ENCODE measurements around the gene ATXN2.

The ATXN2 gene

GRCh38 chr12:111425655-111426054 is 173.5 kb downstream of the ATXN2 start:
- DNase-seq (ENCODE audit: insufficient read length, low spot score) (no peak), FAIRE-seq (no peak)
- TF ChIP-seq CTCF (IDR thresholded peaks at IDR 0.05; ENCODE audit: insufficient read depth, missing control alignments) = no peak

GRCh38 chr12:111424793-111425251 is 174.3 kb downstream of the ATXN2 start:
- FAIRE-seq (no peak), DNase-seq (ENCODE audit: insufficient read length, low spot score) (no peak)
- no peak for TF ChIP-seq CTCF (IDR thresholded peaks at IDR 0.05; ENCODE audit: insufficient read depth, missing control alignments)

- no peak for DNase-seq (ENCODE audit: insufficient read length, low spot score)
- no peak for FAIRE-seq
- no peak for TF ChIP-seq CTCF (IDR thresholded peaks at IDR 0.05; ENCODE audit: insufficient read depth, missing control alignments)
Measured at GRCh38 chr12:111424189-111424792, 174.8 kb downstream of the ATXN2 start.

GRCh38 chr12:111420494-111420893 is 178.6 kb downstream of the ATXN2 start:
- TF ChIP-seq CTCF (IDR thresholded peaks at IDR 0.05; ENCODE audit: insufficient read depth, missing control alignments) = no peak
- DNase-seq (ENCODE audit: insufficient read length, low spot score) (no peak), FAIRE-seq (no peak)

GRCh38 chr12:111419784-111420183 is 179.3 kb downstream of the ATXN2 start:
- FAIRE-seq = no peak

GRCh38 chr12:111418594-111418880 is 180.6 kb downstream of the ATXN2 start:
- TF ChIP-seq CTCF (IDR thresholded peaks at IDR 0.05; ENCODE audit: insufficient read depth, missing control alignments) = no peak
- DNase-seq (ENCODE audit: insufficient read length, low spot score) (no peak), FAIRE-seq (no peak)

More at GRCh38 chr12:111419784-111420183, 179.3 kb downstream of the ATXN2 start:
- no peak for DNase-seq (ENCODE audit: insufficient read length, low spot score)
- no peak for TF ChIP-seq CTCF (IDR thresholded peaks at IDR 0.05; ENCODE audit: insufficient read depth, missing control alignments)

- no peak for FAIRE-seq
Measured at GRCh38 chr12:111417784-111418593, 181.1 kb downstream of the ATXN2 start.

More at GRCh38 chr12:111417784-111418593, 181.1 kb downstream of the ATXN2 start:
- no peak for TF ChIP-seq CTCF (IDR thresholded peaks at IDR 0.05; ENCODE audit: insufficient read depth, missing control alignments)
- no peak for DNase-seq (ENCODE audit: insufficient read length, low spot score)

Data from D721Med (cell line).